GM18861 (cell line): ENCODE measurements around the gene GBX1.

Source experiments
- ATAC-seq: cut with Tn5 transposase; IDR thresholded peaks from one replicate; pipeline ENCODE4 v1.9.1; 2021; ENCODE audit not compliant: unreplicated experiment

The GBX1 gene

DNA sequence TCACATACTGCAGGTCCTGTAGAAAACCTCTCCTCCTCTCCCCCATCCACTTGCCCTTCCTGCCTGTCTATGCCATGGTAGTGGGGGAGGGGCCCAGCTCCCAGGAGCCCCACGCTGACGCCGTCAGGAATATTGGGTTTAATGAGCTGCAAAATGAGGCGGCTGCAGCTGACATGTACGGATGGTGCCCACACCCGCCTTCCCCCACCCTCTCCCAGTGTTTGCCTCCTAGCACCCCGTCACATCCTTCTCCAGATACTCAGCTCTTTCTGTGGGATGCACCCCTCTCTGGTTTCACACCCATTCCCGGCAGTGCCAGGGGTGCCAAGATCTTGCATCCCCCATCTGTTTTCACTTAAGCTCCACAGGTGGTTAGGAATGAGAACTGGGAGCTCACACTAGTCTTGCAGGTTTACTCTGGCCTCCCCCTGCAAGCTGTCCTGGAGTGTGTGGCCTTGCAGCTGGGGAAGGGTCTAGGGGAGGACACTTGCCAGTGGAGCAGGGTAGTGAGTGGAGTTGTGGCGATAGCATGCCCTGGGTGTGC is 26.1 kb downstream of the GBX1 start:
- no peak for ATAC-seq

DNA sequence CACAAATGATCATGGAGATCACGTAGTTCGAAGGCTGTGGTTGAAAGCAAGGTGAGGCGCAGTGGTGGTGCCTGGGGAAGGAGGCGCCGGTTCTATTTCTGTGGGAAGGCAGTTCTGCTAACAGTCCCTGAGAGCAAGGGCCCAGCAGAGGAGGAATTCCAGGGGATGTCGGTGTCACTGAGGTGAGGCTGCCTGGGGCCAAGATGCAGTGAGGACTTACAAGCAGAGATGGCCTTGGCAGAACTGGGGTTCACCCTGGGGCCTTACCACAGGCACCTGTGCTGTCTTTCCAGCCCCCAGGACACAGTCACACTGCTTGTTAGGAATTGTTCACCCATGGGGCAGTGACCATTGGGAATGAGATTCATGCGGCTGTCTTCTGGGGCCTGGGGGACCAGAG is 26.7 kb downstream of the GBX1 start:
- ATAC-seq = no peak

DNA sequence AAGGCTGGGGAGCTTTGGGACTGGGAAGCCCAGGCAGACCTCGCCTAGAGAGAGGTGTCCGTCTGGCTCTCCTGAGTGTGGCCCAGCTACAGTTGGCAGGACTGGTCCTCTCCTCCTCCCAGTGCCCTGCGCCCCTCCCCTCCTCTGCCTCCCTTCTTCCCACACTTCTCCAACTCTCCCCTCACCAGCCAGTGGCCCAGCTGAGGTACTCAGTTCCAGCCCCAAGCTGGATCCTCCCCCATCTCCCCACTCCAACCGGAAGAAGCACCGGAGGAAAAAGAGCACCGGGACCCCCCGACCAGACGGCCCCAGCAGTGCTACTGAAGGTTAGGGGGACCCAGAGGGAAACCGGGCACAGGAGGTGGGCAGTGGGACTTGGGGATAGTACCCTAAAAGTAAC is 27.7 kb downstream of the GBX1 start:
- no peak for ATAC-seq

DNA sequence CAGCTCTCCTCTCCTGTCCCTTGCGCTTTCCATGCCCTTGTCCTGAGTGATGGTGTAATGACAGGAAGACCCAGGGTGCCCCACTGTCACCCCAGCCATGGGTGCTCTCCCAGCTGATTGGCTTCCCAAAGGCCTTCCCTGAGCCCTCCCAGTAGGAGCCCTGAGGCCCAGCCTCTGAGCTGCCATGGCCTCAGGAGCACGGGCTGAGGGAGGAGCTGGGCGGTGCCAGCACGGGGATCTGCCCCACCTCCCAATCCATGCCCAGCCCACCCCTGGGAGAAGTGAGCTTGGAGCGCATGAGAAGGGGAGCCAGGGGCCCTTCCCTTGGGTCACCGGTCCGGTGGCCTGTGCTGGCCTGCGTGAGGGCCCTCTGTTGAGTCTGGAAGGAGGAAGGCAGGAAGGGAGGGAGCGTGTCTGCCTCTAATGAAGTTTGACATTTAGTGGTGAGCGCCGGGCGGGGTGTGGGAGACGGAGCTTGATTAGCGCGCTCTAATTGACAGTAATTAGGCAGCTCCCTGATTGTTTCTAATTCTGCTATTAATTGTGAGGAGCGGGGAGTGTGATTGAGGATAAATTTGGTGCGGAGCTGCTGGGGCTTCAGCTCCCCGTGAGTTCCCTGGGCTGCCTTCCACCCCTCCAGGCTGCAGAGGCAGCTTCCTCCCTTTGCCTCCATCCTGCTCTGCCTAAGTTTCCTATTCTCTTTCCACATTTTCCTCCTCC is 28.3 kb downstream of the GBX1 start:
- no peak for ATAC-seq

DNA sequence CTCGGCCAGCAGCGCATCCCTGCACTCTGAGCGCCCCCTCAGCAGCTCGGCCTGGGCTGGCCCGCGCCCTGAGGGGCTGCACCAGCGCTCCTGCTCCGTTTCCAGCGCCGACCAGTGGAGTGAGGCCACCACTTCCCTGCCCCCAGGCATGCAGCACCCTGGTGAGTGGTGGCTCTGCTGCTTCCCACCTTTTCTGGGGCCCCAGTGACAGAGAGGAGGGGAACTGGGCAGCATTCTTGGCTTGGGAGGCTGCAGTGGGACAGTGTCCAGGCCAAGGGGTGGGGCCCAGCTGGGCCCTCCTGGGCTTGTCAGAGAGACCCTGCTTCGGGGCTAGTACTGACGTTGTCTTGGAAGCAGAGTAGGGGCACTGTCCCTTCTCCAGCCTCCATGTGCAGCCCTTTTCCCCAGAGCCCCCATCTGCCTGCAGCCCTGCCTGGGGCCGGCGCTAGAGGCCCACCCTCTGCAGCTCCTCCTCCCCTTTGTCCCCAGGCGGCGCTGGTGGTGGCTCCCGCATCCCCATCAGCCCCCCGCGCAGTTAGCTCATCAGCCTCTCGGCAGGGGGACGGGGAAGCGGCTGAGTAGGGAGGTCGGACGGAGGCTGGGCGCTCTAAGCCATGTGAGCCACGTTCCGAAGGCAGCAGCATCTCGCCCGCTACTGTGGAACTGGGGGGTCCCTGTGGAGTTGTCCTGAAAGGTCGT is 29.2 kb downstream of the GBX1 start:
- no peak for ATAC-seq

DNA sequence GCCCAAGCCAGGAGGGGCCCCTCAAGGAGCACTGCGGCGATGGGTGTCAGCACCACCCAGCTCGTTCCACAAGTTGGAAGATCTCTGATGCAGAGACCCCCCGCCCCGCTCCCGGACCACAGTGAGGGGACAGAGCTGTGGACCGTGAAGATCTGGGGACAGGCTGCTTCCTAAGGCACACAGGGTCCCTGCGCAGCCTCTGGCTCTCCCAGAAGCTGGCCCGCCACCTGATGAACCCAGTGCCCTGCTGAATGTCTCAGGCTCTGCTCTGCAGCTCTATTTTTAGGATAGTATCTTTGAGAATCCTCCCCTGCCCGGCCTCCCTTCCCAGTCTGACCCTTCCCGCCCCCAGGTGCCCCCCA is 29.7 kb downstream of the GBX1 start:
- ATAC-seq = no peak

DNA sequence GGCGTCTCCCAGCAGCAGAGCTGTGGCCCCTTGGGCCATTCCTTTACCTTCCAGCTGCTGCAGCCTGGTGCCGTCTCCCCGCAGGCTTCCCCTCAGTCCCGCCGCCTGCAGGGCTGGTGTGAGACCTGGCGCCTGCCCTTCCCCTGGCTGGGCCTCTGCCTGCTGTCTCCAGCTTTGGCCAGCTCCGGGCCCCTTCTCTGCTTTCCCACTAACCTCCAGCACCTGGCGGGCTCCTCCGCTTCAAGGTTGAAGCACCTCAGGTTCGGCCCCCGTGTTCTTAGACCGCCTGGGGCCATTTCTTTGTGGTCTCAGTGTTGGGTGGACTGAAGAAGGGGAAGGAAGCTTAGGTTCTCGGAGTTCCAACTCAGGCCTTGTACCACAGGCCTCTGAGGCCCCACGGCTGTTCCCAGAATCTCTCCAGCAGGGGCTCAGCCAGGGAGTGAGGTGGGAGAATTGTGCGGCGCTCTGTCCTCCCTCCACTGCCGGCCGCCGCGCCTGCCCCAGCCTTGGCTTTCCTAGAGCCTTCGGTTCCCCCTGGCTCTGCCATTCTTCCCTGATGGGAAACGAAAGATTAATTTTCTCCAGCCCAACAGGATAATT is 30.3 kb downstream of the GBX1 start:
- no peak for ATAC-seq

DNA sequence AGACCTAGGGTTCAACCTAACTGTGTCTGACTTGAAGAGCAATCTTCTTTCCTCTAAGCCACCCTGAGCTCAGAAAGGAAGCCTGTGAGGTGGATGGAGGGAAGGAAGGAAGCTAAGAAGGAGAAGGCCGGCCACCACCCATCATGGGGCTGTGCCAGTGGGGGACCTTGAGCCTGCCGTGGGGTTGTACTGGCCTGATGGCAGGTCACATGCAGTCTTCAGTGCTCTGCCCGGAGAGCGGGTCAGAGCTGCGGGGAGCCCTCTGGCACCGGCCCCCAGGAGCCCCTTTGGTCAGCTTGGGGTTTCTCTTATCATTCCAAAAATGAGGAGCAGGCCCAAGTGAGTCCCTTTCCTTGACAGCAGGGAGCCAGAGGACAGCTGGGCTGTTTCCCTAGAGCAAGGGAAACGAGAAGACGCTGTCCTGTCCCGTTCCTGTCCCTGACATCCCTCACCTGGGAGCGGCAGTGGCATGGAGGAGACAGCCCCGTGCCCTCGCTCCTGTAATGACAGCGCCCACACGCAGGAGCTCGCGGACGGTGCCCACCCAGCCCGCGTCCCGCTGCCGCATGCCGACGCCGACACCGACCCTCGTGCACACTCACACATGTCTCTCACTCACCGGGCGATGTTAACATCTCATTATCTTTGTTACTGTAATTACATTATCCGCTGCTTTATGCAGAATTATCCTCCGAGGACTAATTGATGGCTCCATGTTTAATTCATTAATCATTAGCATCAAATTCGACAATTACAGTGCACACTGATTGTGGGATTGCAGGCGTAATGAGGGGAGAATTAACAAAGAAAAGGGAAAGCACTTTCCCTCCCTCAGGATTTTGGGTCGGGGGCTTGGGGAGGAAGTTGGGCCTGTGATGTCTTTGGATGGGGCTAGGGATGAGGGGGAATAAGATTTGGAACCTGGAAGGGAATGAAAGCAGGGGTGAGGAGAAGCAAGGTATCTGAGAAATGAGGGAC is 31.3 kb downstream of the GBX1 start:
- ATAC-seq = no peak

DNA sequence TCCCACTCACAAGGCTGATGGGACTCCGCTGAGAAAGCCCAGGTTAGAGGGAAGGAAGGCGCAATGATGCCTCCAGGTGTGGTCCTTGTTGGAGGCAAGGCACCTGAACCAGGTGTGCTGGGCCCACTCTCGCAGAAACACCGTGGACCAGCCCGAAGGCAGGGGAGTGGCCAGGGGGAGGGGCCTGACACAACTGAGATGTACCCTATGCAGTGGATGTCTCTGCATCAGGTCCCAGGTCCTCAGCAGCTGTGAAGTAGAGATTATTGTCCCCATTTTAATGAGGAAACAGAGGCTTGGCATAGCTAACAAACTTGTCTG is 32.0 kb downstream of the GBX1 start:
- no peak for ATAC-seq

DNA sequence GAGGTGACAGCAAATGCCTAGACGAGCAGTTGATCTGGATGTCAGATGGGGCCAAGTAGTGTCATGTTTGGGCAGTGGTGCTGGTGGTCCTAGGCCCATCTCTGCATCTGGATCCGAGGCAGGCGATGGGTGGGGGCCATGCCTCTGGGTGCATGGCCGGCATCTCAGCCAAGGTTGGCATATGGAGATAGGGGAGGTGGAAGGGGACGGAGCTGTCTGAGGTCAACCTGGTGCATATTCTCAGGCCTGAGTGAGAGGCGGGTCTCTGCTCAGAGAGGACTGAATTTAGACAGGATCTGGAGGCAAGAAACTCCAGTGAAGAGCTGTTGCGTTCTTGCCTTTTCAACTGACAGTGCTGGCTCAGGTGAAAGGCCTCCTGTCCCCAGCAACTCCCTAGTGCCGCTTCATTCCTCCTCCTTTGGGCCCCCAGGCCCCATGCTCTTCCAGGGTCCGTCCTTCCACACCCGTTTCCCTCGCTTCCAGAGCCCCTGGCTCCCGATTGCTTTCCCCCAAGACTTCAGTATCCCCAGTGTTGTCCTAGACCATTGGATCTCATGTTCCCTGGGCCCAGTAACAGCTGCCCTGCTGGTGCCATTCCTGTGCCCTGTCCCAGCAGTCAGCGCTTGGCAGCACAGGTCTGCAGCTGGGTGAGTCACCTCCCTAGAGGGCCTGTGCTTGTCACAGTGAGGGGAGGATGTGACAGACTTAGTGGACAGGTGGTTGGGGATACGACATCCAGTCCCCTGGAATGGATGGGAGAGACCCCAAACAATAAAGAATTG is 32.6 kb downstream of the GBX1 start:
- ATAC-seq = no peak

DNA sequence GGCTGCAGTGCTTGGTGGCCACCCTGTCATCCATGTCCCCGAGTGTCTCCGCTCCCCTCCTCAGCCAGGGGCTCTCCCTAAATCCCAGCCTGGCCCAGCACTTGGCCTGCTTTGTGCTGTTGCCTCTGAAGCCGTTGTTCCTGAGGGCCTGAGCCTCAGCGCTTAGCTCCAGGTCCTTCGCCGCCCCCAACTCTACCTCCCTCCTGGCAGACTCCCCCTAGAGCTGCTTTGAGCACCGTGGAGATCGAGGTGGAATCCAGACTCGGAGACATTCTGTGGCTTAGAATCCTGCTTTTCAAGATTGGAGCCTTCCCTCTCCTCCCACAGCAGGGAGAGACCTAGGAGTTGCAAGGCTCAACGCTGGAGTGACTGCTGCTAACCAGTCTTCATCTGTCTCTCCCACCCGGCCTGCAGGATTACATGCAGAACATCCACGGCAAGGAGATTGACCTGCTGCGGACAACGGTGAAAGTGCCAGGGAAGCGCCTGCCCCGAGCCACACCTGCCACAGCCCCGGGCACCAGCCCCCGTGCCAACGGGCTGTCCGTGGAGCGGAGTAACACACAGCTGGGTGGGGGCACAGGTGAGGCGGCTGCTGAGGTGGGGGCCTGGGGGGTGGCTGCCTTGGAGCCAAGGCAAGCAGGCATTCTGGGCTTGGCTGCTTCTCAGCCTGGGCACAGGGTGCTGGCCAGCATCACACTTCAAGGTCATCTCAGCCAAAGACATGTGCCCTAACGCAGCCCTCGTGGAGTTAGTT is 33.3 kb downstream of the GBX1 start:
- ATAC-seq = no peak

DNA sequence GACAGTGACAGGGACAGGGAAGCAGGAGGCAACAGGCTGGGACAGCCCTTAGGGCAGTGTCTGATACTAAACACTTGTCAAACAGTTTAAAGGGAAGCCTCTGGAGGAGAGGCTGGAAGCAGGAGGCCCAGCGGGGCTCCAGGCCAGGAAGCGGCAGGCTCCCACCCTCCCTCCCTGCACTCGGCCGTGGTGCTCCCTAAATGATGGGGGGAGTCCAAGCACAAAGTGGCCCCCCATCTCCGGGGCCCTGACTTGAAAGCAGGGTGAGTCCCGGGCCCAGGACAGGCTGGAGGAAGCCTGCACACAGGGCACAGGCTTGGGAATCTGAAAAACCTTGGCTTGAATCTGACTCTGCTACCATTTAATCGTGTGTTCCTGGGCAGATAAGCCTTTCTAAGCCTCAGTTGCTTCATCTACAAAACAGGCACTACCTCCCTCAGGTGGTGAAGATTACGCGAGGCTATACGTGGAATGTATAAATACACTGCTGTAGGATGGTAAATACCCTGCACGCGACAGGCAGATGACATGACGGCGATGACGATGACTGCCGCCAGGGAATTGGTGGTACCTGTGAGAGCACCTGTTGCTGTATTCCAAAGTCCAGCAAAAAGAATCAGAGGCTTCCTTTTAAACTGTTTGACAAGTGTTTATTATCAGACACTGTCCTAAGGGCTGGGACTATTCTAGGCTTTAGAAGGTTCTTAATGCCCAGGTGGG is 34.1 kb downstream of the GBX1 start:
- no peak for ATAC-seq

DNA sequence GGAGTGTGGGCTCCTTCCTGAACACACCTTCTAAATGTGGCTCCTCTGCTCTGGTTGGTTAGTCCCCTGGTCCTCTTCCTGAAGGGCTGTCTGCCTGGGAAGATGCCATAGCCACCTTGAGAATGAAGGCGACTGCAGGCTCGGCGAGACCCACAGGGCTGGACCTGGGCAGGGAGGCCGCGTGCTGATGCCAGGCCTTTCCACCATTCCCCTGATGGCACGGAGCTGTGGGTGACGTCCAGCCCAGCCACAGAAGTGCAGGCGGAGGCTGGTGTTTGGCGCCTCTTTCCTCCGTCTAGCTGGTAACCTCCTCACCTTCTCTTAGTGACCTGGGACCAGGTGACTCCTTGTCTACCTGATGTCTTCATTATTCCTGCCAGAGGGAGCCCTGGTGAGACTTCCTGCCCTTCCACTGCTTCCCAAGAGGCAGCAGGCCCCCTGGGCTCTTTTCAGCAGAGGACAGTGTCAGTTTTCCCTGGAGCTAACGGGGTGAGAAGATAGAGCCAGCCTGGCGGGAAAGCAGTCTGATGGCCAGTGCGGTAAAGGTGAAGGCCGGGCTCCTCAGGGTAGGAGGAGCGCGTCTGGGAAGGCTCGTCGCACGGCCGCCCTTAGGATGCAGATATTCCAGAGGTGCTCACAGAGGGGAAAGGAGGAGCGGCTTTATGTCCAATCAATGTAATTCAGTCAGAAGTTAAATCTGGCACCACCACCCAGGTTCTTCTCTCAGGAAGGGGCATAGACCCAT is 34.9 kb downstream of the GBX1 start:
- ATAC-seq = no peak

DNA sequence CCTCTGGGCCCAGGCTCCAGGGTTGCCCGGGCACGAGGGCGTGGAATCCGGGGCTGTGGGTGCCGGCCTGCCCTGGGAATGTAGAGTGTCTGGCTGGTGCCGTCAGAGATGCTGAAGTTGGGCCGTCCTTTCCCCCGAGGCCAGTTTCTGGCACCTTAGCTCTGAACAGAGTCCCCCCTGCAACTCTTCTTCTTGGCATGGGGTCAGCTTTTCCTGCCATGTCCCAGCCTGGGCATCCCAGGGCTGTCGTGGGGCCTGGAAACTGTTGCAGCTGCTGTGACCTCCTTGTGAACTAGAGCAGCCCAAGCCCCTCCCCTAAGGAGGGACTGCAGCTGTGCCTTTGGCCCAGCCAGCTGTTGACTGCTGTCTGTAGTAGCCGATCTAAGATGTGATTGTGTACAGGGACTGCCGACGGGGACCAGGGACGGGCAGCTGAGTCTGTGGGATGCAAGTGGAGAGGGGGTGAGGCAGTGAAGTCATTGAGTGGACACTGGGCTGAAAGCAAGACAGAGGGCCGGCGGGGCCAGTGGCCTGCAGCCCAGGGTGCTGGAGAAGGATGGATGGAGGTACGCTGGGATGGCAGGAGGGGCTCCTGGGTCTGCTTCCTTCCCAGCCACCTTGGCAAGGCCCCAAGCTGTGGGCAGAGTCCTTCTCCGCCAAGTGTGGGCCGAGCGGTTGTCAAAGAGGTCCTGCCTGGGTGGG is 35.8 kb downstream of the GBX1 start:
- ATAC-seq = no peak

DNA sequence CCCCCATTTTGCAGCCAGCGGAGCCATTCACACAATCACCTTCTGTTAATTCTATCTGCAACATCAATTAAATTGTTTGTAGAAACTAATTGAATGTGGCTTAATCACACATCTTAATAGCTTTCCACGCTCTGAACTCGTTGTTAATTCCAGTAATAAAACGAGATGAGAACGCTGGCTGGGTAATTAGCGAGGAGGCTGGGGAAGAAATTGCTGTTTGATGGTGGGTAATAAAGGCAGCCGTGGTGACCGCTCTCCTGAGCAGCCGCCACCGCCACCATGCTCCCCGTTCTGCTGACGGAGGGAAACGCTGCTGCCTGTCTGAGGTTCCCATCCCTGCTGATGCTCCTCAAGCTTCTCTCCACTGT is 36.3 kb downstream of the GBX1 start:
- ATAC-seq = no peak

DNA sequence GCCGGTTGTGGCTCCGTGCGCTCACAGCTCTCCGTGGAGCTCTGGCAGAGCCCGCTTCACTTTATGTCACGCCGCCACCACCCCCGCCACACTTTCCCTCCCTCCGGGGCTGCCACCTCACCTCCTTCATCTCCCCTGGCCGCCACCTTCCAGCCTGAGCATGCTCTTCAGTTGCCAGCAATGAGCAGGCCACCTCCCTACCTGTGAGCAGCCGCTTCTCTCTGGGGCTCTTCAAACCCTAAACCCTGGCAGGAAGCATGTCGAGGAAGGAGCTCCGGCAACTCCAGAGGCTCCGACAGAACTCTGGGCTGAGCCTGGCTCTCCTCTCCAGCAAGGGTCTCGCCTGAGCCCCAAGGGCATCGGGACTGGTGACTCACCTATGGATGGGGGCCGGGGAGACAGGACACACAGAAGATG is 36.7 kb downstream of the GBX1 start:
- ATAC-seq = no peak

DNA sequence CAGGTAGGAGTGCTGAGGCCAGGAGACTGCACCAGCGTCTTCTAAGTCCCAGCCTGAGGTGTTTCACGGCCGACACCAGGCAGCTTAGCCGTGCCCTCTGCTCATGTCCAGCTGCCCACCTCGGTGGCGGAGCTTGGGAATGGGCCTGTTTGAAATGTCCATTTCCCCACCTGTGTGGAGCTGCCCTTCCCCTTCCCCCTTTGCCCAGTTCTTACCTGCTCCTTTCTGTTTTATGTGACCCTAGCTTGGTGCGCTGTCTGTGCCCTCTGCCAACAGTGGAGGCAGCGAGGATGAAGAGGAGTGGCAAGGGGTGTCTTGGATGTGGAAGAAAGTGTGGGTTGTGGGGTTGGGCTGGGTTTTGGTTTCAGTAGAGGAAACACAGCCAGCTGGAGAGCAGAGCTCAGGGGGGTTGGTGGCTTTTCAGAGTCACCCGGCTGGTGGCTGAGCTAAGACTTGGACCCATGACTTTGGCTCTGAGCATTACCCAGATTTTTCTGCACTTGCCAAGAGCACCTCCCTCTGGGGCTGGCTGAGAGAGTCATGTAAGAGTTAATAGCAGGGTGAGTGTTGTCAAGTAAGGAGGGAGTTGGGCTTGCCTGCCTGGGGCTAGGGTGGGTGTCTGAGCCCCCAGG is 37.4 kb downstream of the GBX1 start:
- no peak for ATAC-seq
